ENCODE data around the gene GNPAT.

Gene GNPAT

GRCh38 chr1:231232870-231233734, 7.9 kb upstream of the GNPAT start:
- no peaks in the 10 kb centered on the region for H3K9me3 ChIP-seq
- no peaks in the 10 kb centered on the region for H3K27me3 ChIP-seq
- DNase-seq = no peak
- H3K4me3 ChIP-seq (ENCODE audit: low read depth, low read length) = no peak overlapping the region
- H3K36me3 ChIP-seq = peaks cover 9% of the 10 kb centered on the region
- no peaks in the 10 kb centered on the region for H3K4me1 ChIP-seq
- no peak for TF ChIP-seq CTCF (IDR thresholded peaks at IDR 0.05; ENCODE audit: low read depth, low read length)

- H3K4me3 ChIP-seq (ENCODE audit: low read depth, low read length) = no peak overlapping the region
- H3K9me3 ChIP-seq = no peaks in the 10 kb centered on the region
- H3K4me1 ChIP-seq = no peaks in the 10 kb centered on the region
- H3K36me3 ChIP-seq = peaks cover 8% of the 10 kb centered on the region; the same call in 1 of the 2 replicates
- TF ChIP-seq CTCF (IDR thresholded peaks at IDR 0.05; ENCODE audit: low read depth, low read length) = no peak
- no peaks in the 10 kb centered on the region for H3K27me3 ChIP-seq
- DNase-seq = no peak
These were observed 7.1 kb upstream of the GNPAT start for GRCh38 chr1:231233735-231234417.

- DNase-seq = no peak
- Histone ChIP-seq H3K27me3 (no peaks in the 10 kb centered on the region), H3K4me3 (ENCODE audit: low read depth, low read length) (no peak overlapping the region), H3K4me1 (no peaks in the 10 kb centered on the region), H3K36me3 (peaks cover 8% of the 10 kb centered on the region; the same call in 1 of the 2 replicates), H3K9me3 (no peaks in the 10 kb centered on the region)
- TF ChIP-seq CTCF (IDR thresholded peaks at IDR 0.05; ENCODE audit: low read depth, low read length) = no peak
These were observed 6.5 kb upstream of the GNPAT start for GRCh38 chr1:231234506-231234905.

- no peaks in the 10 kb centered on the region for H3K27me3 ChIP-seq
- no peak for DNase-seq
- no peaks in the 10 kb centered on the region for H3K4me1 ChIP-seq
- H3K4me3 ChIP-seq (ENCODE audit: low read depth, low read length) = no peak overlapping the region
- no peak for TF ChIP-seq CTCF (IDR thresholded peaks at IDR 0.05; ENCODE audit: low read depth, low read length)
- no peaks in the 10 kb centered on the region for H3K9me3 ChIP-seq
- H3K36me3 ChIP-seq = peaks cover 8% of the 10 kb centered on the region; the same call in 1 of the 2 replicates
These were observed 5.3 kb upstream of the GNPAT start for GRCh38 chr1:231235526-231236207.

- TF ChIP-seq CTCF (IDR thresholded peaks at IDR 0.05; ENCODE audit: low read depth, low read length) = no peak
- H3K9me3 ChIP-seq = no peaks in the 10 kb centered on the region
- no peak for DNase-seq
- peaks cover 8% of the 10 kb centered on the region; the same call in 1 of the 2 replicates for H3K36me3 ChIP-seq
- H3K4me1 ChIP-seq = no peaks in the 10 kb centered on the region
- H3K27me3 ChIP-seq = no peaks in the 10 kb centered on the region
- H3K4me3 ChIP-seq (ENCODE audit: low read depth, low read length) = no peak overlapping the region
These were observed 4.8 kb upstream of the GNPAT start for GRCh38 chr1:231236208-231236591.

Measured in BE2C (cell line).